Measurements from ENCODE around the gene ACADS.

Gene ACADS

DNA sequence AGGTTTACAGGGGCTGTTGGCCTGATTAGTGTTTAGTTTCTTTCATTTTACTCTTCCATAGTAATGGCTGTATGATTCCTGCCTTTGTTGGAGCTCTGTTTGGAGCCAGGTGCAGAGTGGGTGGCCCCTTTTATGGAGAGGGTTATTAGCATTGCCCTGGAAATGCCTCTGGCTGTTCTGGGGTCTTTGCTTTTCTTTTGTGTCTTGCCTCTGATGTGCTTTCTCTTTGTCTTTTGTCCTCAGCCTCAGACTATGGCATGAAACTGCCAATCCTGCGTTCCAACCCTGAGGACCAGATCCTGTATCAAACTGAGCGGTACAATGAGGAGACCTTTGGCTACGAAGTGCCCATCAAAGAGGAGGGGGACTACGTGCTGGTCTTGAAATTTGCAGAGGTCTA, 31.8 kb upstream of the ACADS start:
- TF ChIP-seq, protein P1, sequence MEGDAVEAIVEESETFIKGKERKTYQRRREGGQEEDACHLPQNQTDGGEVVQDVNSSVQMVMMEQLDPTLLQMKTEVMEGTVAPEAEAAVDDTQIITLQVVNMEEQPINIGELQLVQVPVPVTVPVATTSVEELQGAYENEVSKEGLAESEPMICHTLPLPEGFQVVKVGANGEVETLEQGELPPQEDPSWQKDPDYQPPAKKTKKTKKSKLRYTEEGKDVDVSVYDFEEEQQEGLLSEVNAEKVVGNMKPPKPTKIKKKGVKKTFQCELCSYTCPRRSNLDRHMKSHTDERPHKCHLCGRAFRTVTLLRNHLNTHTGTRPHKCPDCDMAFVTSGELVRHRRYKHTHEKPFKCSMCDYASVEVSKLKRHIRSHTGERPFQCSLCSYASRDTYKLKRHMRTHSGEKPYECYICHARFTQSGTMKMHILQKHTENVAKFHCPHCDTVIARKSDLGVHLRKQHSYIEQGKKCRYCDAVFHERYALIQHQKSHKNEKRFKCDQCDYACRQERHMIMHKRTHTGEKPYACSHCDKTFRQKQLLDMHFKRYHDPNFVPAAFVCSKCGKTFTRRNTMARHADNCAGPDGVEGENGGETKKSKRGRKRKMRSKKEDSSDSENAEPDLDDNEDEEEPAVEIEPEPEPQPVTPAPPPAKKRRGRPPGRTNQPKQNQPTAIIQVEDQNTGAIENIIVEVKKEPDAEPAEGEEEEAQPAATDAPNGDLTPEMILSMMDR (IDR thresholded peaks at IDR 0.05), result no peak

DNA sequence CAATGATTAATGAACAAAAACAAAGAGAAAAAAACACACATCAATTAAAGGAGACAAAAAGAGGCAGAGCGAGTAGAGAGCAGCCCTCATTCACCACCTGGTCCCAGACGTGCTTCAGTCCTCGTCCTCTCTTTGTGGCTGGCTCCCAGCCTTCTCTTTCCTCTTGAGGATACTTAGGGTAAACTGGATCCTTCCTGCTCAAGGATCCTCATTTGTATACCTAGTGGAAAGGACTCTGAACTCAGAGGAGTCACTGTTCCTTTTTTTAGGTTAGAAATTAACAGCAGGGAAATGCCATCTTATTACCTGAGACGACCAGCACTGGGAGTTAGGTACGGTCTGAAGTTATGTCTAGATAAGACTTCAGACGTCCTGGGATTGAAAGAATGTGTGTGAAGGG, 29.0 kb upstream of the ACADS start:
- TF ChIP-seq, protein P1 (IDR thresholded peaks at IDR 0.05), result no peak

DNA sequence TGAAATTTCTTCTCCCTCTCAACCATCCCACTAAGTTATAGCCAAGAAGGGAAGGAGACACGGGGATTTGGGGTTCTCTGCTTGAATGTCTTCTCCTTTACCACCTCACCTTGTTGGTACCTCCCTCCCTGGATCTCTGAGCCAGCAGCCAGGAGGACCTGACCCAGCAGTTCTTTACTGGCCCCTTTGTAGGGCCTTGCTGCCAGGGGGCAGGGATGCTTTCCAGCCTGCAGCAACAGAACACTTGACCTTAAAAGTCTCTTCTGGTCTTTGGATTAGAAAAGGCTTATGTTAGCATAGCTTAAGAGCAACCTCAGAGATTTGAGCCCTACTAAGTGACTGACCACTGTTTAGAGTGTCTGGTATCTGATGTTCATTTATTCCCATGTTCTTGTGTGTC, 28.3 kb upstream of the ACADS start:
- TF ChIP-seq, protein P1 (IDR thresholded peaks at IDR 0.05), result no peak

DNA sequence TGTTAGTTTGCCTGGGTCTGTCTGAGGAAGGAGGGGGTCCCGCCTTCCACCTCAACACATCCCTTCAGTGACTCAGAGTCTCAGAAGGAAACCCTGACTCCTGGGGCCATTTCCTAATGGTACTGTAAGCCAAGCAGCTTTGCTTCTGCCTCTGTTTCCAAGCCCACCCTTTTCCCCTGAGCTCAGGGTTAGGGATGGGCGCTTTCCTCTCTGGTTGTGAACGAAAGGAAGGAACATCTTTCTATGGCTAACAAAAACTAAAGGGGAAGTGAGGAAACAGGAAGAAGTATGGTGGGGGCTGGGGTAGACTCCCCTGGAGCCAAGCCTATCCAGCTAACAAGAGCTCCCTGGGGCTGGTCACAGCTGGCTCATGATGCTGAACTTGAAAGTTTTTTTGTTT, 27.0 kb upstream of the ACADS start:
- TF ChIP-seq, protein P1 (IDR thresholded peaks at IDR 0.05), result no peak

DNA sequence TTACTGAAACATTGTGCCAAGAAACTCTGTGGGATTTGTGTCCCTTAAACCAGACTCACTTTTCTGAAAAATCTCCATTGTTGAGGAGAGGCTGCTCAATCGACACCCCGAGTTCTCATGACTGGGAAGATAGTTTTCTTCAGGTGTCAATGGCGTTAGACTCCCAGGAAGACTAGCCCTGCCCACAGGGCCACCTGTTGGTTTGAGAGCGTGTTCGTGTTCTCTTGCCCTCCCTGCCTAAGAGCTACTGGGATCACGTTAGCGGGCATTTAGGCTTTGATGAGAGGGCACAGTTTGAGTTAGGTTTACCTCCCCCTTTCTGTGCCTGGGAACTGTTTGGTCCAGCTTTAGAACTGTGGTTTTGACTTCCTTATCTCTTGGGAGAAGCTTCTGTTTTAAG, 26.1 kb upstream of the ACADS start:
- TF ChIP-seq, protein P1 (IDR thresholded peaks at IDR 0.05), result no peak

DNA sequence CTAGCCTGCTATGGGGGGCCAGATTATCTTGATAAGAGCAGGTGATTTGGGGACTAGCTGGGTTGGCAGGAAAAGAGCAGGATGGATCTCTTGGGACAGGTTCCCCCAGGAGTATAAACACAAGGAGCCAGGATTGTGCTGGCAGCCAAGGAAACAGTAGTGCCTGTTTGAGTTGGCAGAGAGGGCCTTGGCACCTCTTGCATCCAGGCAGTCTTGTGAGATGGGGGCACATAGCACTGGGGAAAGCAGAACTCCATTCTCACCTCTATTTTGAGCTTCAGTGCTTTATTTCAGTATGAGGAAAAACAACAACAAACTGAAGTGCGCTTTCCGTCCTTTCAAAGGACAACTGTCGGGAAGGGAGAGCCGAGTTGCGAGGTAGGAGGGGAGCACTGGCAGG, 24.7 kb upstream of the ACADS start:
- TF ChIP-seq, protein P1 (IDR thresholded peaks at IDR 0.05), result no peak

DNA sequence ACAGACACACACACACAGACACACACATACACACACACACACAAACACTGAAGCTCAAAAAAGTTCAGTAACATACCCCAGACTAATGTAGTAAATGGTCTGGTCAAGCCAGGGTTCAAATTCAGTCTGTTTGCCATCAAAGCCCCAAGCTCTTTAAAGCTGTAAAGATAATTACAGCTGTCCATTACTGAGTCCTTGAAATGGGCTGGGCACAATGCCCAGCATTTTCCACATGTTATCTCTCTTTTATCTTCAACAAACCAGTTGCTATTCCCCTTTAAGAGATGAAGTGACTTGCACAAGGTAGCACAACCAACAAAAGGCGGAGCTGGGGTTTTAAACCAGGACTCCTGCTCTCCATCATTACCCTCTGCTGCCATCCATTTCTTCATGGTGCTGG, 23.0 kb upstream of the ACADS start:
- TF ChIP-seq, protein P1 (IDR thresholded peaks at IDR 0.05), result no peak

DNA sequence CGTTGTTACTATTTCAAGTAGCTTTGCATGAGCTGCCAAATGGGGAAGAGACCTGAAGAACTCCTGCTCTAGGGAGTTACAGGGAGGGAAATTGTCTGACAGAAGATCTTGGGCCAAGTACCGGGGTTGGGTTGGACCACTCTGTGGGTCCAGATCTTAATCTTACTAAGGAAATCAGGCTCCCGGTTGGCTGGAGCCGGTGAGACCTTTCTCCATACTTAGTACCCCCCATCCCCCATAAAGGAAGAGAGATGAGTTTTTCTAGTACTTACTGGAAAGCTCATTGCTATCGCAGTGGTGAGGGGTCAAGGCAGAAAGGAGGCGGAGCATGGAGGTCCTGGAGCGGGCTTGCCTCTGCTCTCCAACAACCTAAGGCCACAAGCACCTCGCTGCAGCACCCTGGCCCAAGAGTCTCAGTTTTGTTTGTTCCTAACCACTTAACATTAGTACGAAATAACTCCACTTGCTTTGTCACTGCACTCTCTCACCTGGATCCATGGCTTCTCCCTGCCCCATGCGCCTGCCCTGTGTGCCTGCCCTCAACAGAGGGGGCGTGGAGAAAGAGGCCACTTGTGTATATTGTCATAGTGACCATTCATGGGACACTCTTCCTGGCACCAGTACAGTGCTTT, 22.2 kb upstream of the ACADS start:
- TF ChIP-seq, protein P1 (IDR thresholded peaks at IDR 0.05), result no peak
